H7 (cell line): ENCODE data around the gene NFKB1. TPM values are rescaled to one million over a fixed set of nuclear protein-coding genes. Genes with fewer than 3 reads are reported as not detected.

Experiments used
- DNase-seq: peaks from one replicate; pipeline ENCODE4 v3.0.0; 2012
- H3K27me3 ChIP-seq: 2 replicates; pipeline ENCODE4 v1.6.0; 2011; ENCODE audit warnings: mild to moderate bottlenecking, low read length; ENCODE audit not compliant: control insufficient read depth, insufficient read depth
- H3K36me3 ChIP-seq: replicated peaks from 2 replicates; pipeline ENCODE4 v1.5.1; 2011; ENCODE audit warnings: low read length; ENCODE audit not compliant: control insufficient read depth, insufficient read depth
- H3K4me3 ChIP-seq: 2 replicates; pipeline ENCODE4 v1.5.1; 2011; ENCODE audit warnings: low read depth, mild to moderate bottlenecking, control low read depth, low read length, moderate library complexity; ENCODE audit not compliant: insufficient read depth
- total RNA-seq: library from RNA; depleted of rRNA; stranded (reverse); fragments of >200 nt; shearing (Covaris generic); gene quantifications from 2 replicates; pipeline ENCODE4 v1.2.3, GENCODE V29; 2014; rRNA removed

NFKB1 gene
- total RNA-seq, 1 experiment from 2014 or later: 6.8 TPM

DNA sequence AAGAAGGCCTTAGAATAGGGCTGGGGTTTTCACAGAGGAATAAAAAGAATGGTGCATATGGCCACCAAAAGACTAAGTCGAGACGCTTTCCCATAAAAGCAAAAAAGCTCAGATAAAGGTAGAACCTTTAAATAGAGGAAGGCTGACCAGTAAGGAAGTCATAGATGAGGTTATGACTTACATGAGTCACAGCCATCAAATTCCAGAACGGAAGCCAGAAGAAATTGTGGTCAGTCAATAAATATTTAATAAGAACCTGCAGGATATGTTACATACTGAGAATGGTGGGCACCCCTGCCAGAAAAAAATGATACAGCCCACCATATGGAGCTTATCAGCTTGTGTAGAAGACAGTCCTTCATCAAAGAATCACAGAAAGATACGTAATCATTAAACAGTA lies 139.5 kb downstream of the NFKB1 start:
- no peaks in the 10 kb centered on the region for H3K27me3 ChIP-seq
- peaks cover 1% of the 10 kb centered on the region for H3K36me3 ChIP-seq
- no peak for DNase-seq
- H3K4me3 ChIP-seq: no peak overlapping the region

DNA sequence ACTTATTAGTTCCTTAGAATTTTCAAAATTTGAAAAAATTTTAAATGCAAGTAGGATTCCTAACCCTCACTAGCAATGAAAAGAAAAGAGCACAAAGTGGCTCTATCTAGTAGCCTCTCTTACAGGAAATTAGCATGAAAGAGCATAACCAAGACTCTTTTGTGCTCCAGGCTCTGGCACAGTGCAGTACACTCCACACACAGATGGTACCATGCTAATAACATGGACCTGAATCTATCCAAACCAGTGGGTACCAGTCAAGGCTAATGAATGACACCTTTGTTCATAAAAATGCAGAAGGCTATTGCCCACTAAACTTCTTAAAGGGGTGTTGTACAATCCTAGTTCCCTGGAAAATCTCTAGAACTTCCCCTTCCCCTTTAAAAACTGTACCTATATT lies 140.6 kb downstream of the NFKB1 start:
- H3K27me3 ChIP-seq: no peaks in the 10 kb centered on the region
- no peak for DNase-seq

DNA sequence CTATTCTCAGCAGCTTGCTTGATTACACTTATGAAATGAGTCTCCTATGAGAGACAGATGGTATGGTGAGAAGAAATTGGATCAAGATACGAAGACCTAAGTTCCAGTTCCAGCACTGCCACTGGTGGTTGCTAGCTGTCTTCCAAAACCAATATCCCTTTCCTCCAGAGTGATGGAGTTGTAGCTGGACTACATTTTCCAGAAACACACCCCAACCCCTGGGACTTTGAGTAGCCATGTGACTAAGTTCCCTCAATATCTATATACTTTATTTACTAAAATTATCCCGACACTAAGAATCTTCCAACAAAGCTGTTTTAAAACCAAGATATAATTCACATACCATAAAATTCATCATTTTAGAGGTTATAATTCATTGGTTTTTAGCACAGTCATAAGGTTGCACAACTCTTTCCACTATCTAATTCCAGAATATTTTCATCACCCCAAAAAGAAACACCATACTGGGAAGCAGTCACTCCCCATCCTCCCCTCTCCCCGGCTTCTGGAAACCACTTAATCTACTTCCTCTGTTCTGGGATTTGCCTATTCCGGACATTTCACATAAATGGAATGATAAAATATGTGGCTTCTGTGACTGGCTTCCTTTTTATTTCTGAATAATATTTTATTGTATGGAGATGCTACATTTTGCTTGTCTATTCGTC lies 141.6 kb downstream of the NFKB1 start:
- DNase-seq: no peak
- no peaks in the 10 kb centered on the region for H3K27me3 ChIP-seq
- no peak overlapping the region for H3K4me3 ChIP-seq
- H3K36me3 ChIP-seq: no peaks in the 10 kb centered on the region; the same call in 1 of the 2 replicates

More for the DNA sequence above, 140.6 kb downstream of the NFKB1 start:
- H3K36me3 ChIP-seq: no peaks in the 10 kb centered on the region; the same call in 1 of the 2 replicates
- H3K4me3 ChIP-seq: no peak overlapping the region

DNA sequence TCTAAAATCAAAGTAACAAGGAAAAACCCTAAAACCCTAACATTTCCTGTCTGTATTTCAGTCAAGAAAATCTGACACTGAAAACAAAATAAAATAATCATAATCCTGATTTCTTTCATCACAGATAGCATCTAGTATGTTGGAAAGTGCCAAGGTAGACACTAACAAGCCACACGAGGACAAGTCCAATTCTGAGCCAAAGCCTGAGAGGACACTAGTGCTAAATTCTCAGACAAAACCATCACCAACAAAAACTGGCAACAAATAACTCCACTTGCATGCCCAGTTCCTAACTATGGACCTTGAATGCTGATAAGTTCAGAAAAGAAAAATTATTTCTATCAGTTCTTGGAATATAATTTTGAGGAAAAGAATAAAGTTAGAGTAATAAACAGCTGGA lies 146.0 kb downstream of the NFKB1 start:
- no peak for DNase-seq
- Histone ChIP-seq H3K4me3 (no peak overlapping the region), H3K36me3 (no peaks in the 10 kb centered on the region; the same call in 1 of the 2 replicates), H3K27me3 (no peaks in the 10 kb centered on the region)

DNA sequence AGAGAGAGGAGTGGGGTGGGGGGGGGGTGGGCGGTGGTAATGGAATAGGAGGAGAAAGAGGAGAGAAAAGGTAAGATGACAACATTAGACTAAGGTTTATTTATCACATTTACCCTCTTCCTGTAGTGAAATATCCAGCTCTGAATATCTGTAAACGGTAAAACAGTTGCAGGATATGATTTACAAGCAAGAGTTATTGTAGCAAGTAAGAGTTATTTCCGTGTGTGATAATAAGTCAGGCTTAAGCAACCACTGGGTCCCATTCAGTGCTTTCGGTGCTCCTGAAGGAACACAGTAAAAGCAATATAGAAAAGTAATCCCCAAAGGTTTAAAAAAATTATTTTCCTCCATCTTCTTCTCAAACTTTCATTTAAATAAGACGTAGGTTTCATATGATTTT lies 156.0 kb downstream of the NFKB1 start:
- no peaks in the 10 kb centered on the region for H3K27me3 ChIP-seq
- no peak overlapping the region for H3K4me3 ChIP-seq

DNA sequence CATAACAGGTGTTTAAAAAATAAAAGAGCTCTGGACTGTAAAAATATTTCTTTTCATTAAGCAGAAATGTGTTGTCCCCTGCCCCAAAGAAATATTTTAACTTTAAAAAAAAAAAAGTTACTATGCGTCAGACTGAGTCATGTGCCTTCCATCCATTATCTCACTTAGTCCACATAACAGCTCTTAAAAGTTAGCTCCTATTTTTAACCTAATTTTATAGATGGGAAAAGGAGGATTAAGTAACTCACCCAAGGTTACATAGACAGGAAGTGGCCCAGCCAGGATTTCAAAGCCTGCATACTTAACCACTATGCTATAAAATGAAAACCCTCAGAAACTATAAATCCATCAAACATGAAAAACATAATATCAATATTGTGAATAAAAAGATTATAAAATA lies 161.9 kb downstream of the NFKB1 start:
- no peak for DNase-seq
- Histone ChIP-seq H3K27me3 (no peaks in the 10 kb centered on the region), H3K4me3 (no peak overlapping the region), H3K36me3 (no peaks in the 10 kb centered on the region; the same call in none of the 2 replicates)

More for the DNA sequence above, 156.0 kb downstream of the NFKB1 start:
- no peak for DNase-seq
- H3K36me3 ChIP-seq: no peaks in the 10 kb centered on the region; the same call in 1 of the 2 replicates

DNA sequence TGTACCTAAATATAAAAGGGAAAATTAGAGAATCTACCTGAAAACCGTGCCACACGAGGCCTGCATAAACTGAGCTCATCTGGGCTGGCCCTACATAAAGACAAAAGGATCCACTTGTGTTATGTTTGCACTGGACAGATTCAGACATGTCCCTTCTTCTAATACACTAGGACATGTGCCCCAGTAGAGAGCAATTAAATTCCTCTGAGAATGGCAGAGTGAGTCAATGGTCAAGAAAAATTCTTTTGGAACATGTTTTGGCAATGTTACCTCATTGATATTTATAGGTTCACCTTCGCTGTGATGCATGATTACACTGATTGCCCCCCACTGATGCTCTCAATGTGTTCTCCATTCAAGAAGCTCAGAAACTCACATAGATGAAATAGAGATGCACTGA lies 164.4 kb downstream of the NFKB1 start:
- no peaks in the 10 kb centered on the region; the same call in 1 of the 2 replicates for H3K36me3 ChIP-seq
- no peaks in the 10 kb centered on the region for H3K27me3 ChIP-seq
- H3K4me3 ChIP-seq: no peak overlapping the region
- no peak for DNase-seq

Other genes starting within 250 kb of the NFKB1 start
- gene SLC39A8, start 155.9 kb upstream of the NFKB1 start, total RNA-seq: 33.6 and 40.0 TPM in 2 replicates